NB4 (cell line): ENCODE measurements around the gene KIAA1549.

Experiments used
- DNase-seq: peaks from one replicate; pipeline ENCODE4 v3.0.0; 2010; ENCODE audit warnings: low read depth
- H3K4me3 ChIP-seq: one replicate; pipeline ENCODE4 v1.5.1; 2011; ENCODE audit warnings: mild to moderate bottlenecking, low read depth, low read length, moderate library complexity
- MYC ChIP-seq: IDR thresholded peaks from 2 replicates; pipeline ENCODE4 v1.6.1; 2011; ENCODE audit warnings: low read depth, low read length
- POLR2A ChIP-seq: IDR thresholded peaks from 2 replicates; pipeline ENCODE4 v1.6.1; 2011; ENCODE audit warnings: mild to moderate bottlenecking; ENCODE audit not compliant: insufficient read length; ENCODE audit errors: extremely low read depth
- TF ChIP-seq, protein P1 (sequence below): IDR thresholded peaks from 2 replicates; pipeline ENCODE4 v1.6.1; 2011; ENCODE audit warnings: low read depth, low read length
- TF ChIP-seq, protein P2 (sequence below): IDR thresholded peaks from one replicate; pipeline ENCODE4 v1.5.1; 2012; ENCODE audit warnings: low read depth, low read length

Gene KIAA1549

DNA sequence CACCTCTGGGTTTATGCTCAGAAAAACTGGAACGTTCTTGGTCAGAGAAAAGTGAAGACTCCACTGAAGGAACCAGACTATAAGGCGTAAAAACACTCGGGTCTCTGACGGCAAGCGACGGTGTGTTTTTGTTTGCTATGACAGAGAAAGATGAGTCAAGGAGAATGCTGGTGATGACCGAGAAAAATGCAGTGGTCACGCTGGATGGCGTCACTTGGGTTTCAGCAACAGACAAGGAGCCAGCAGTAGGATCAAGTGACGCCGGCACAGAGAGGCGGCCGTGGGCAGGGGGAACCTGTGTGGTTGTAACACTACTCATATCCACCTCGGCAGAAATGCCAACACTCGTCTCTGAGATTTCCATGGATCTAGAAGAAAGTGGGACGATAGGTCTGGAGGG, 63.4 kb downstream of the KIAA1549 start:
- no peak overlapping the region for H3K4me3 ChIP-seq
- TF ChIP-seq, protein P1, sequence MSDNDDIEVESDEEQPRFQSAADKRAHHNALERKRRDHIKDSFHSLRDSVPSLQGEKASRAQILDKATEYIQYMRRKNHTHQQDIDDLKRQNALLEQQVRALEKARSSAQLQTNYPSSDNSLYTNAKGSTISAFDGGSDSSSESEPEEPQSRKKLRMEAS = no peak
- no peak for TF ChIP-seq MYC
- TF ChIP-seq POLR2A = no peak
- TF ChIP-seq, protein P2, sequence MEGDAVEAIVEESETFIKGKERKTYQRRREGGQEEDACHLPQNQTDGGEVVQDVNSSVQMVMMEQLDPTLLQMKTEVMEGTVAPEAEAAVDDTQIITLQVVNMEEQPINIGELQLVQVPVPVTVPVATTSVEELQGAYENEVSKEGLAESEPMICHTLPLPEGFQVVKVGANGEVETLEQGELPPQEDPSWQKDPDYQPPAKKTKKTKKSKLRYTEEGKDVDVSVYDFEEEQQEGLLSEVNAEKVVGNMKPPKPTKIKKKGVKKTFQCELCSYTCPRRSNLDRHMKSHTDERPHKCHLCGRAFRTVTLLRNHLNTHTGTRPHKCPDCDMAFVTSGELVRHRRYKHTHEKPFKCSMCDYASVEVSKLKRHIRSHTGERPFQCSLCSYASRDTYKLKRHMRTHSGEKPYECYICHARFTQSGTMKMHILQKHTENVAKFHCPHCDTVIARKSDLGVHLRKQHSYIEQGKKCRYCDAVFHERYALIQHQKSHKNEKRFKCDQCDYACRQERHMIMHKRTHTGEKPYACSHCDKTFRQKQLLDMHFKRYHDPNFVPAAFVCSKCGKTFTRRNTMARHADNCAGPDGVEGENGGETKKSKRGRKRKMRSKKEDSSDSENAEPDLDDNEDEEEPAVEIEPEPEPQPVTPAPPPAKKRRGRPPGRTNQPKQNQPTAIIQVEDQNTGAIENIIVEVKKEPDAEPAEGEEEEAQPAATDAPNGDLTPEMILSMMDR = no peak
- DNase-seq = no peak

DNA sequence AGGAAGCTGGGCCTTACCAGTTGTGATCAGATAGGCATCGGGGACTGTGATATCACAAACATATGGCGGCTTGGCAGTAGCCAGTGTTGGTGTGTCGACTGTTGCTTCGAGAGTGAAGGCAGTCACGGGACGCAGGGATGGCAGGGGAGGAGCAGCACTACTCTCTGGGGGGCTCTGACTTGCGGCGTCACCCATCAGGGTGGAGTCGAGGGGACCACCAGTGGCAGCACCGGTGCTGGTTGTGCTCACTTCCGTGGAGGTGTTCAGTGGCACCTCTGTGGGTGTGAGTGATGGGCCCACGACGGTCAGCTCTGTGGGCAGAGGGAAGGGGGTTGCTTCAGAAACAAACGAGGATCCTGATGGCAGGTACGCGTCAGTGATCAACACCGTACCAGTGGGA, 64.5 kb downstream of the KIAA1549 start:
- TF ChIP-seq, protein P2 = no peak
- TF ChIP-seq, protein P1 = no peak
- TF ChIP-seq MYC (no peak), POLR2A (no peak)
- H3K4me3 ChIP-seq = no peak overlapping the region
- DNase-seq = no peak

DNA sequence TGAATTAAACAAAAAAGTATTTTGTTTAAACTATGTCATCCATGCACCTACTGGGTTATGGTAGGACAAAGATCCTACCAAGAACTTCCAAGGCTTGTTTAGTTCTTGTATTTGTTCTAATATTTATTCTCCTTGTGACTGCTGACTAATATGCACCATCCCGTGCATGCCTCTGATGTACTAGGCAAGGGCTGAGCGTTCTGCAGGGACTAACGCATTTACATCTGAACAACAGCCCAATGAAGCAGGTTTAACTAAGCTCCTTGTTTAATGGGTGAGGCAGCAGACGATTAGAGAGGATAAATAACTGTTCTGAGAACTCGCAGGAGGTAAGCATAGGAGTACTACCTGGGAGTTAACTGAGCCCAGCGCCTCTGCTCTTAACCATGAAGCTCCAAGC, 64.9 kb downstream of the KIAA1549 start:
- TF ChIP-seq POLR2A (no peak), MYC (no peak)
- TF ChIP-seq, protein P2 = no peak
- TF ChIP-seq, protein P1 = no peak
- no peak for DNase-seq
- no peak overlapping the region for H3K4me3 ChIP-seq

DNA sequence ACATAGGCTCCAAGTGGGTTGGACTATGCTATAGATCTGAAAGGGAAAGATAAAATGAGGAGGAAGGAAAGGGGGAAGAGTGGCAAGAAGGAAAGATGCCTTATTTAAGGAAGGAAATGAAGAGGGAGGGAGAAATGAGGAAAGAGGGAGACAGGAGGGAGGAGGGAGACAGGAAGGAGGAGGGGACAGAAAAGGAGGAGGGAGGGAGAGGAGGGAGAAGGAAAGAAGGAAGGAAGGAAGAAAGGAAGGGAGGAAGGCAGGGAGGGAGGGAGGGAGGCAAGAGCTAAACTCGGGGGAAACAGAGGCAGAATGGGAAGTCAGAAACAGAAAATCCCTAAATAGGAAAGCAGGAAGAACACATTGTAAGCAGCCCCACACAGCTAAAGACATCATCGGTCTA, 67.4 kb downstream of the KIAA1549 start:
- DNase-seq = no peak
- no peak overlapping the region for H3K4me3 ChIP-seq
- TF ChIP-seq, protein P2 = no peak
- TF ChIP-seq, protein P1 = no peak
- TF ChIP-seq MYC (no peak), POLR2A (no peak)

DNA sequence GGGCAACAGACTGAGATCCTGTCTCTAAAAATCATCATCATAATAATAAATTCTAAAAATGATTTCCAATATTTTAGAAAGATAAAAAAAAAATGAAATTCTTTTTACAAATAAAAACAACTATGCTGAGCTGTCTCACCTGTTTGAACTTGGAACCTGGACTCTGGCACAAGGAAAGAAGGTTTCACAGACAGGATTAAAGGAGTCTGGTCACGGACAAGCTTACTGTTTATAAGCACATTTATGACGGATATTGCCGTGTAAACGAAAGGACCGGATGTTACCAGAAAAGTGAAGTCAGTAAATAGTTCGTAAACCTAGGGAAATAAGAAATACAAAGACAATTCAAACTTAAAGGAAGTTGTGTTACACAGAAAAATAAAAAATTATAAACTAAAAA, 70.2 kb downstream of the KIAA1549 start:
- no peak overlapping the region for H3K4me3 ChIP-seq
- TF ChIP-seq, protein P2 = no peak
- TF ChIP-seq MYC (no peak), POLR2A (no peak)
- TF ChIP-seq, protein P1 = no peak
- no peak for DNase-seq

DNA sequence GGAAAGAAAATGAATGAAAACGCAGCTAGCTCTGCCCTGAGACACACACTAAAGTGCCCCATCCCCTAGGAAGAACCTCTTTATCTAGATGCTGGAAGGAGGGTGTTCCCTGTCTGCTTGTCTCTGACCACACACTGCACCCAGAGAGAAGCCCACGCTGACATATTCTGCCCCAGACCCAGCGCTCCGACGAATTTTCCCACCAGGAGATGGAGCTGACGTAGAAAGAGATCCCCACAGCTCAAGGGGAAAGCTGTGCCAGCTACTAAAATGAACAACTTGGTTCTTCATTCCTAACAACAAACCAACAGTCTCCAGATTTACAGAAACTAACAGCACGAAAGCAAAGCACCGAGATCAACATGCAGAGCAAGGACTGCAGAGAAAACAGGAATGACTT, 73.3 kb downstream of the KIAA1549 start:
- no peak overlapping the region for H3K4me3 ChIP-seq
- no peak for TF ChIP-seq MYC
- TF ChIP-seq POLR2A = no peak
- TF ChIP-seq, protein P1 = no peak
- TF ChIP-seq, protein P2 = no peak
- DNase-seq = no peak
